Stomach (tissue), 4 donors: ENCODE results near the gene GPN3.

Experiments
- CTCF ChIP-seq, 7 experiments: fragments of 450-650 bp in 4 of 7; fragments of 200-600 bp in 3 of 7; sonication (generic) in 3 of 7; IDR thresholded peaks; one replicate each; pipeline ENCODE4 v1.5.1; 2016 to 2019; ENCODE audit warnings: antibody characterized with exemption in 7 of 7, control low read depth in 2 of 7, mild to moderate bottlenecking in 1 of 7
- POLR2A ChIP-seq, 4 donors: fragments of 450-650 bp; IDR thresholded peaks; one replicate each; pipeline ENCODE4 v1.6.1; 2016; ENCODE audit warnings: antibody characterized with exemption in 4 of 4, control low read depth in 2 of 4, mild to moderate bottlenecking in 1 of 4, moderate library complexity in 1 of 4

- TF ChIP-seq POLR2A (IDR thresholded peaks at IDR 0.05) (no peak), CTCF (IDR thresholded peaks at IDR 0.05) (no peak)
Measured at GRCh38 chr12:110467847-110468213, 227 bp downstream of the GPN3 start.
